ENCODE results near the gene MEP1A. TPM values are rescaled to one million over a fixed set of nuclear protein-coding genes. Genes with fewer than 3 reads are reported as not detected.

Gene MEP1A
- total RNA-seq, 1 donor from 2014 or later: not detected

Other genes starting within 250 kb of the MEP1A start
- gene CYP39A1, start 140.6 kb upstream of the MEP1A start, total RNA-seq: 35.9 TPM
- 15.1 TPM for gene SLC25A27, start 140.4 kb upstream of the MEP1A start, total RNA-seq
- gene TDRD6, start 105.5 kb upstream of the MEP1A start, total RNA-seq: 1.1 TPM
- 1.7 TPM for gene PLA2G7, start 58.0 kb upstream of the MEP1A start, total RNA-seq
- gene ANKRD66, start 46.5 kb upstream of the MEP1A start, total RNA-seq: not detected
- 8.3 TPM for gene ADGRF5, start 128.5 kb downstream of the MEP1A start, total RNA-seq
- gene ADGRF1, start 248.9 kb downstream of the MEP1A start, total RNA-seq: 0.45 TPM

Measured in left lobe of liver (tissue), 1 donor.